A549 (cell line): ENCODE data around the gene COMTD1.

Experiments used
- CTCF ChIP-seq: fragments of >200 bp; sonication (Bioruptor Twin); formaldehyde crosslinking; IDR thresholded peaks from 3 replicates; pipeline ENCODE4 v1.5.1; 2016
- EP300 ChIP-seq, 2 experiments: fragments of >200 bp; sonication (Bioruptor Twin); formaldehyde crosslinking; IDR thresholded peaks; 2 replicates in 1 of 2; 3 replicates in 1 of 2; pipeline ENCODE4 v1.6.1; 2016 to 2017
- HDAC2 ChIP-seq: fragments of 200-600 bp; sonication (generic); IDR thresholded peaks from 2 replicates; pipeline ENCODE4 v1.6.1; 2016
- HOXA7 ChIP-seq: fragments of 250-450 bp; sonication (Bioruptor Pico); IDR thresholded peaks from 2 replicates; pipeline ENCODE4 v1.5.0; 2020; ENCODE audit warnings: mild to moderate bottlenecking, moderate library complexity
- JUN ChIP-seq, 2 experiments: fragments of >200 bp; sonication (Bioruptor Twin); formaldehyde crosslinking; IDR thresholded peaks; 2 replicates in 1 of 2; 3 replicates in 1 of 2; pipeline ENCODE4 v1.6.1; 2016 to 2017
- MAFK ChIP-seq: fragments of 450-650 bp; IDR thresholded peaks from 2 replicates; pipeline ENCODE4 v1.6.1; 2014; ENCODE audit not compliant: partially characterized antibody
- MYC ChIP-seq: IDR thresholded peaks from 2 replicates; pipeline ENCODE4 v1.6.1; 2012; ENCODE audit warnings: mild to moderate bottlenecking, inconsistent platforms, low read length, improper control_type of control experiment, borderline replicate concordance
- NPAS2 ChIP-seq: fragments of 250-450 bp; sonication (Bioruptor Pico); IDR thresholded peaks from 2 replicates; pipeline ENCODE4 v1.8.0; 2022; ENCODE audit warnings: mild to moderate bottlenecking, moderate library complexity, borderline replicate concordance
- POLR2A ChIP-seq: IDR thresholded peaks from 2 replicates; pipeline ENCODE4 v1.6.1; 2012; ENCODE audit warnings: mild to moderate bottlenecking, low read length
- RAD21 ChIP-seq, 2 experiments: fragments of >200 bp in 1 of 2; sonication (Bioruptor Twin) in 1 of 2; formaldehyde crosslinking in 1 of 2; IDR thresholded peaks in 1 of 2; conservative IDR thresholded peaks in 1 of 2; 2 replicates in 1 of 2; 3 replicates in 1 of 2; pipeline ENCODE4 v1.6.1; 2012 to 2018; ENCODE audit warnings: inconsistent platforms in 1 of 2
- RARB ChIP-seq: fragments of 250-450 bp; sonication (Bioruptor Pico); IDR thresholded peaks from 2 replicates; pipeline ENCODE4 v1.8.0; 2021; ENCODE audit warnings: mild to moderate bottlenecking, moderate library complexity

DNA sequence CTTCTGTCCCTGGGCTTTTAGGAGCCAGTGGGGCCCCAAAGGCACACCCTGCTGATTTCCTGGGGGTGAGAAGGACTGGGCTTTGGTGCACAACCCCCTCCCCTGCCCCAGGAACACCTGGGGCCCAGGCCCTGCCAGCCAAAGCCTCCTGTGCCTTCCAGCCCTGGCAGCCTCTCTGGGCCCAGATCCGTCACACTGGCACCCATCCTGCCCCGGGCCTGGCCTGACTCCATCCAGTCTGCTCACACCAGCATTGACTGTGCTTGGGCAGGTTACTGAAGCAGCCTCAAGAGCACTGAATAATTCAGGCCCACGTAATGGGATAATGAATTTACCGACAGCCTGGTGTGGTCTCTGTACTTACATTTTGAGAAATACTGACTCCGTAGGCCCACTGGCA, 12.0 kb upstream of the COMTD1 start:
- TF ChIP-seq RARB (CRISPR knock-in tag) (no peak), CTCF (no peak), HDAC2 (no peak), MAFK (no peak), POLR2A (no peak), NPAS2 (CRISPR knock-in tag) (no peak), MYC (no peak), RAD21 (conservative IDR thresholded peaks at IDR 0.05 in 1 of 2, IDR thresholded peaks at IDR 0.05 in 1 of 2) (no peak), EP300 (IDR thresholded peaks at IDR 0.05) (no peak), HOXA7 (CRISPR knock-in tag) (no peak), JUN (IDR thresholded peaks at IDR 0.05) (no peak)
